ENCODE results near the gene FAM13A.
A peak's percentile ranks its signal among the peaks of the same experiment; 100 is the strongest.
"Not testable (repeated sequence)": the region's sequence is repeated elsewhere in the genome, so short reads cannot be mapped to it uniquely, and the experiment has no call there.

The FAM13A gene

GRCh38 chr4:89042055-89042454 lies 14.9 kb downstream of the FAM13A start:
- no peak for DNase-seq (ENCODE audit: low spot score)

- no peak for DNase-seq (ENCODE audit: low spot score)
Measured at GRCh38 chr4:89039730-89040338, 17.2 kb downstream of the FAM13A start.

GRCh38 chr4:89036535-89036934 lies 20.4 kb downstream of the FAM13A start:
- no peak for DNase-seq (ENCODE audit: low spot score)

- DNase-seq (ENCODE audit: low spot score) = no peak
Measured at GRCh38 chr4:89031272-89031671, 25.7 kb downstream of the FAM13A start.

- DNase-seq (ENCODE audit: low spot score) = no peak
Measured at GRCh38 chr4:89029591-89029990, 27.4 kb downstream of the FAM13A start.

- no peak for DNase-seq (ENCODE audit: low spot score)
Measured at GRCh38 chr4:89026542-89026941, 30.4 kb downstream of the FAM13A start.

- DNase-seq (ENCODE audit: low spot score) = peak; percentile 61
Measured at GRCh38 chr4:89024051-89024675, 32.8 kb downstream of the FAM13A start.

GRCh38 chr4:89023140-89023539 lies 33.8 kb downstream of the FAM13A start:
- no peak for DNase-seq (ENCODE audit: low spot score)

- no peak for DNase-seq (ENCODE audit: low spot score)
Measured at GRCh38 chr4:89022426-89023128, 34.4 kb downstream of the FAM13A start.

- DNase-seq (ENCODE audit: low spot score) = no peak
Measured at GRCh38 chr4:89021684-89022083, 35.3 kb downstream of the FAM13A start.

GRCh38 chr4:89021062-89021461 lies 35.9 kb downstream of the FAM13A start:
- DNase-seq (ENCODE audit: low spot score) = no peak

GRCh38 chr4:89014897-89015296 lies 42.1 kb downstream of the FAM13A start:
- DNase-seq (ENCODE audit: low spot score) = not testable (repeated sequence)

GRCh38 chr4:89009761-89010369 lies 47.1 kb downstream of the FAM13A start:
- DNase-seq (ENCODE audit: low spot score) = no peak

- no peak for DNase-seq (ENCODE audit: low spot score)
Measured at GRCh38 chr4:89009115-89009514, 47.9 kb downstream of the FAM13A start.

- no peak for DNase-seq (ENCODE audit: low spot score)
Measured at GRCh38 chr4:89008166-89008565, 48.8 kb downstream of the FAM13A start.

- no peak for DNase-seq (ENCODE audit: low spot score)
Measured at GRCh38 chr4:89007338-89007939, 49.5 kb downstream of the FAM13A start.

- DNase-seq (ENCODE audit: low spot score) = no peak
Measured at GRCh38 chr4:89006307-89006706, 50.7 kb downstream of the FAM13A start.

GRCh38 chr4:89005066-89005465 lies 51.9 kb downstream of the FAM13A start:
- not testable (repeated sequence) for DNase-seq (ENCODE audit: low spot score)

GRCh38 chr4:89001647-89002445 lies 55.1 kb downstream of the FAM13A start:
- peak; percentile 43 for DNase-seq (ENCODE audit: low spot score)

- DNase-seq (ENCODE audit: low spot score) = no peak
Measured at GRCh38 chr4:89000844-89001360, 56.1 kb downstream of the FAM13A start.

GRCh38 chr4:89000382-89000781 lies 56.6 kb downstream of the FAM13A start:
- DNase-seq (ENCODE audit: low spot score) = no peak

Data from D341Med (cell line).